Natural killer cell (primary cell): ENCODE data around the gene TMEM131. TPM values are rescaled to one million over a fixed set of nuclear protein-coding genes. Genes with fewer than 3 reads are reported as not detected.
A peak's percentile ranks its signal among the peaks of the same experiment; 100 is the strongest.
"Not testable (repeated sequence)": the region's sequence is repeated elsewhere in the genome, so short reads cannot be mapped to it uniquely, and the experiment has no call there.

Source experiments
- ATAC-seq, 3 donors: fragments of 150-1000 bp in 2 of 3; fragments of 200-7000 bp in 1 of 3; cut with Tn5 transposase; 1 replicate in 1 of 3; 2 replicates in 2 of 3; pipeline ENCODE4 v1.10.0; 2021; ENCODE audit warnings: mild to moderate bottlenecking in 2 of 3, moderate library complexity in 2 of 3
- DNase-seq, 2 donors: peaks; one replicate each; pipeline versions ENCODE4 v3.0.0 to v3.0.0-alpha.2; 2013 to 2021; ENCODE audit warnings: mixed read lengths in 1 of 2
- H3K27ac ChIP-seq: one replicate; pipeline ENCODE4 v1.5.1; 2013; ENCODE audit warnings: mild to moderate bottlenecking, low read length
- H3K27me3 ChIP-seq: one replicate; pipeline ENCODE4 v1.6.1; 2013; ENCODE audit warnings: low read length; ENCODE audit not compliant: control insufficient read depth, insufficient read depth
- H3K36me3 ChIP-seq: one replicate; pipeline ENCODE4 v1.6.1; 2013; ENCODE audit warnings: low read length; ENCODE audit not compliant: control insufficient read depth, insufficient read depth
- H3K4me1 ChIP-seq: one replicate; pipeline ENCODE4 v1.6.1; 2013; ENCODE audit warnings: low read length; ENCODE audit not compliant: control insufficient read depth, insufficient read depth
- H3K4me3 ChIP-seq: one replicate; pipeline ENCODE4 v1.5.1; 2013; ENCODE audit warnings: low read length
- H3K9me3 ChIP-seq: one replicate; pipeline ENCODE4 v1.6.1; 2013; ENCODE audit warnings: low read length; ENCODE audit not compliant: control insufficient read depth, insufficient read depth
- H3K27ac Mint-ChIP-seq, 2 donors: one replicate each; pipeline ENCODE4 v1.8.0; 2022; ENCODE audit warnings: mild to moderate bottlenecking in 2 of 2, mixed read lengths in 2 of 2, moderate library complexity in 1 of 2
- H3K27me3 Mint-ChIP-seq, 2 donors: one replicate each; pipeline ENCODE4 v1.8.0; 2022; ENCODE audit warnings: low read depth in 2 of 2, mixed read lengths in 2 of 2
- H3K36me3 Mint-ChIP-seq: one replicate; pipeline ENCODE4 v1.8.0; 2022; ENCODE audit warnings: mixed read lengths
- H3K4me1 Mint-ChIP-seq, 2 donors: one replicate each; pipeline ENCODE4 v1.8.0; 2022; ENCODE audit warnings: mixed read lengths in 2 of 2
- H3K4me3 Mint-ChIP-seq: one replicate; pipeline ENCODE4 v1.8.0; 2022; ENCODE audit warnings: mild to moderate bottlenecking, moderate library complexity, mixed read lengths
- H3K9me3 Mint-ChIP-seq, 2 donors: one replicate each; pipeline ENCODE4 v1.8.0; 2022; ENCODE audit warnings: mixed read lengths in 2 of 2
- CTCF ChIP-seq: fragments of 200-600 bp; IDR thresholded peaks from one replicate; pipeline ENCODE4 v1.8.0; 2022; ENCODE audit warnings: antibody characterized with exemption
- WGBS: methylation state at CpG from one replicate; pipeline ENCODE4 v1.1.7; 2013; ENCODE audit warnings: missing lambda C conversion rate; ENCODE audit not compliant: insufficient coverage; 5-methylcytosine and 5-hydroxymethylcytosine counted together
- intact Hi-C: fragments of 100-400 bp; cut with micrococcal nuclease; formaldehyde crosslinking; loops from one replicate; pipeline ENCODE4 v1.14.2; 2022
- total RNA-seq, 4 donors: library from RNA; stranded (reverse); fragments of 120-200 nt in 1 of 4; gene quantifications; one replicate each; pipeline versions ENCODE4 v1.2.3 to v1.2.4, GENCODE V29; 2013 to 2022

TMEM131 gene
- total RNA-seq, 3 donors from 2014 or later (not counting 1 experiment from before 2014, with no cell fraction given), result 44.8 to 72.1 (median 67.1) TPM

GRCh38 chr2:97918818-97919217 lies 76.9 kb downstream of the TMEM131 start:
- H3K27me3 ChIP-seq, result no peaks in the 10 kb centered on the region
- Mint-ChIP-seq H3K9me3 (no peaks in the 10 kb centered on the region), H3K4me3 (no peak overlapping the region), H3K27ac (no peak overlapping the region), H3K27me3 (no peaks in the 10 kb centered on the region), H3K4me1 (peaks cover 24 to 31% of the 10 kb centered on the region in 2 donors), H3K36me3 (peaks cover 6% of the 10 kb centered on the region)
- H3K27ac ChIP-seq, result no peak overlapping the region
- TF ChIP-seq CTCF, result no peak
- H3K4me1 ChIP-seq, result no peaks in the 10 kb centered on the region
- H3K4me3 ChIP-seq, result no peak overlapping the region
- WGBS, result 93% methylated on average over 4 of the region's 4 CpGs
- intact Hi-C loops, result no loop called here
- ATAC-seq (no peak), DNase-seq (no peak)
- peaks cover 3% of the 10 kb centered on the region for H3K9me3 ChIP-seq
- H3K36me3 ChIP-seq, result peaks cover 2% of the 10 kb centered on the region

GRCh38 chr2:97917668-97918067 lies 78.1 kb downstream of the TMEM131 start:
- H3K27ac ChIP-seq, ATAC-seq, H3K36me3 ChIP-seq, DNase-seq, H3K27ac Mint-ChIP-seq, H3K27me3 Mint-ChIP-seq, H3K9me3 ChIP-seq, H3K4me3 Mint-ChIP-seq, H3K36me3 Mint-ChIP-seq, H3K4me3 ChIP-seq, intact Hi-C loops, H3K27me3 ChIP-seq, H3K9me3 Mint-ChIP-seq, H3K4me1 ChIP-seq: not testable (repeated sequence)
- WGBS, result 98% methylated on average over 6 of the region's 7 CpGs
- peaks cover 24 to 34% of the 10 kb centered on the region in 2 donors for H3K4me1 Mint-ChIP-seq

GRCh38 chr2:97914691-97915213 lies 81.0 kb downstream of the TMEM131 start:
- Mint-ChIP-seq H3K27me3 (no peaks in the 10 kb centered on the region), H3K4me3 (no peak overlapping the region), H3K36me3 (no peaks in the 10 kb centered on the region), H3K27ac (no peak overlapping the region), H3K4me1 (peaks cover 43 to 45% of the 10 kb centered on the region in 2 donors), H3K9me3 (no peaks in the 10 kb centered on the region)
- intact Hi-C loops, result no loop called here
- Histone ChIP-seq H3K9me3 (no peaks in the 10 kb centered on the region), H3K4me1 (no peaks in the 10 kb centered on the region), H3K27me3 (no peaks in the 10 kb centered on the region), H3K36me3 (no peaks in the 10 kb centered on the region), H3K27ac (no peak overlapping the region), H3K4me3 (no peak overlapping the region)
- TF ChIP-seq CTCF, result no peak
- 81% methylated on average over 3 of the region's 5 CpGs for WGBS
- ATAC-seq, result no peak
- no peak for DNase-seq

- Histone ChIP-seq H3K4me3 (no peak overlapping the region), H3K4me1 (no peaks in the 10 kb centered on the region), H3K9me3 (no peaks in the 10 kb centered on the region), H3K36me3 (no peaks in the 10 kb centered on the region), H3K27ac (no peak overlapping the region), H3K27me3 (no peaks in the 10 kb centered on the region)
- DNase-seq (no peak), ATAC-seq (peak in 1 of 3 donors; percentile 16)
- WGBS, result 94% methylated on average over 1 of the region's 2 CpGs
- Mint-ChIP-seq H3K27me3 (no peaks in the 10 kb centered on the region), H3K36me3 (no peaks in the 10 kb centered on the region), H3K4me1 (peaks cover 49 to 51% of the 10 kb centered on the region in 2 donors), H3K9me3 (no peaks in the 10 kb centered on the region), H3K4me3 (no peak overlapping the region), H3K27ac (no peak overlapping the region)
- TF ChIP-seq CTCF, result no peak
- intact Hi-C loops, result no loop called here
These were observed 81.9 kb downstream of the TMEM131 start for GRCh38 chr2:97913846-97914245.
